Activated T-cell treated with anti-CD3 and anti-CD28 coated beads, Interleukin-2, amount 50 U/mL, for 48 hours (primary cell): Measurements from ENCODE around the gene LRRC74A.

Experiments used
- DNase-seq, 2 experiments: peaks; one replicate each; pipeline ENCODE4 v3.0.0-alpha.2; 2020

LRRC74A gene

GRCh38 chr14:76810953-76811400, 15.2 kb upstream of the LRRC74A start:
- peak in 1 of 2 experiments; percentile 31 for DNase-seq

- no peak for DNase-seq
These were observed 14.6 kb upstream of the LRRC74A start for GRCh38 chr14:76811561-76811960.

- no peak for DNase-seq
These were observed 14.2 kb upstream of the LRRC74A start for GRCh38 chr14:76812093-76812421.

GRCh38 chr14:76812422-76813383, 13.5 kb upstream of the LRRC74A start, which contains the start of gene ANGEL1:
ANGEL1 (minus strand) TSS chr14:76812882; CDS start chr14:76812827, 55 bp downstream.
- peak; percentile 97 to 98 for DNase-seq

GRCh38 chr14:76814726-76815645, 11.2 kb upstream of the LRRC74A start:
- no peak for DNase-seq

GRCh38 chr14:76820700-76821099, 5.5 kb upstream of the LRRC74A start:
- no peak for DNase-seq

- no peak for DNase-seq
These were observed 1.6 kb downstream of the LRRC74A start for GRCh38 chr14:76827696-76828296.

- DNase-seq: no peak
These were observed 2.3 kb downstream of the LRRC74A start for GRCh38 chr14:76828339-76829012.

- DNase-seq: no peak
These were observed 2.8 kb downstream of the LRRC74A start for GRCh38 chr14:76829013-76829365.

- no peak for DNase-seq
These were observed 3.6 kb downstream of the LRRC74A start for GRCh38 chr14:76829650-76830421.

GRCh38 chr14:76830556-76830955, 4.3 kb downstream of the LRRC74A start:
- DNase-seq: no peak

GRCh38 chr14:76832503-76832988, 6.3 kb downstream of the LRRC74A start:
- DNase-seq: no peak

- no peak for DNase-seq
These were observed 6.8 kb downstream of the LRRC74A start for GRCh38 chr14:76833011-76833410.

GRCh38 chr14:76834241-76834661, 8.0 kb downstream of the LRRC74A start:
- DNase-seq: no peak

- DNase-seq: no peak
These were observed 9.9 kb downstream of the LRRC74A start for GRCh38 chr14:76836029-76836630.

GRCh38 chr14:76837524-76837923, 11.3 kb downstream of the LRRC74A start:
- no peak for DNase-seq

GRCh38 chr14:76842414-76842813, 16.2 kb downstream of the LRRC74A start:
- DNase-seq: no peak

- peak; percentile 68 to 76 for DNase-seq
These were observed 18.0 kb downstream of the LRRC74A start for GRCh38 chr14:76844223-76844622.

GRCh38 chr14:76846331-76847047, 20.3 kb downstream of the LRRC74A start:
- no peak for DNase-seq

- no peak for DNase-seq
These were observed 22.7 kb downstream of the LRRC74A start for GRCh38 chr14:76848879-76849278.
